ENCODE measurements around the gene RNF6. TPM values are rescaled to one million over a fixed set of nuclear protein-coding genes. Genes with fewer than 3 reads are reported as not detected.

The RNF6 gene
- total and polyA plus RNA-seq, 2 donors from 2014 or later = 11.4 to 29.0 TPM

DNA sequence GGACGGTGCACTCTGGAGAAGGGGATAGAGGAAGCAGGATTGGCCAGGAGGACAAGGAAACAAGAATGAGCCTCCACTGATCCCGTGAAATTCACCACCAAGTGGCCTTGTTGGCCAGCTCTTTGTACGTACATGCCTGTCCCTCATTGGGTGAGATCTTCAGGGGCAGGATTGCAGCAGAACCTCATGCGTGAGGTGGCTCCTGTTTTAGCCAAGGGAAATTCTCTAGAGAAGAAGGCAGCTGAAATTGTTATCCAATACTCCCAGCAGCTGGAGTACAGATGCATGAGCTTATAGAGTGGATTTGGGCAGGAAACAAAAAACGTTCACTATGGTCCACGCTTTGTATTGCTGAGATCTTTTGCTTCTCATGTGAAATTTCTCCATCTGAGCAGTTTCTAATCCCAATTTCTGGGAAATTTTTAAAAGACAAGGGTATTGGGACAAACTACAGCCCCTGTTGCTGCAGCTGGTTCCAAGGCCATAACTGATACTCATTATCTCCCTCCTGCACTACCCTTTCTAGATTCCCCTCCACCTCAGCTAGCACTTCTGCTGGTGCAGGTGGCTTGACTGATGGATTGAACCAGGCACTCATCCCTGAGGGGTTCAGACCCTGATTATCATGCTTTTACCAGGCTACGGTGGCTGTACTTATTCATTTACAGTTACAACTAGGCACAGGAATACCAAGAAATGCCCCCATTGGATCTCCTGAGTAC, 3.9 kb upstream of the RNF6 start:
- no peak overlapping the region for H3K27ac ChIP-seq (ENCODE audit: low read depth in 2 of 2, low read length in 2 of 2)
- FAIRE-seq (no peak), DNase-seq (no peak)
- intact Hi-C loops (cut with DNase I) = no loop called here
- TF ChIP-seq, protein P1, sequence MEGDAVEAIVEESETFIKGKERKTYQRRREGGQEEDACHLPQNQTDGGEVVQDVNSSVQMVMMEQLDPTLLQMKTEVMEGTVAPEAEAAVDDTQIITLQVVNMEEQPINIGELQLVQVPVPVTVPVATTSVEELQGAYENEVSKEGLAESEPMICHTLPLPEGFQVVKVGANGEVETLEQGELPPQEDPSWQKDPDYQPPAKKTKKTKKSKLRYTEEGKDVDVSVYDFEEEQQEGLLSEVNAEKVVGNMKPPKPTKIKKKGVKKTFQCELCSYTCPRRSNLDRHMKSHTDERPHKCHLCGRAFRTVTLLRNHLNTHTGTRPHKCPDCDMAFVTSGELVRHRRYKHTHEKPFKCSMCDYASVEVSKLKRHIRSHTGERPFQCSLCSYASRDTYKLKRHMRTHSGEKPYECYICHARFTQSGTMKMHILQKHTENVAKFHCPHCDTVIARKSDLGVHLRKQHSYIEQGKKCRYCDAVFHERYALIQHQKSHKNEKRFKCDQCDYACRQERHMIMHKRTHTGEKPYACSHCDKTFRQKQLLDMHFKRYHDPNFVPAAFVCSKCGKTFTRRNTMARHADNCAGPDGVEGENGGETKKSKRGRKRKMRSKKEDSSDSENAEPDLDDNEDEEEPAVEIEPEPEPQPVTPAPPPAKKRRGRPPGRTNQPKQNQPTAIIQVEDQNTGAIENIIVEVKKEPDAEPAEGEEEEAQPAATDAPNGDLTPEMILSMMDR (IDR thresholded peaks at IDR 0.05; ENCODE audit: borderline replicate concordance, extremely low read depth, insufficient read depth) = no peak
- no peaks in the 10 kb centered on the region for H3K27me3 ChIP-seq (ENCODE audit: control insufficient read depth, insufficient read depth, low read length)
- no peaks in the 10 kb centered on the region for H3K36me3 ChIP-seq (ENCODE audit: control insufficient read depth in 2 of 3, insufficient read depth in 3 of 3, low read length in 3 of 3)
- peaks cover 0 to 4% (median 0%) of the 10 kb centered on the region in 3 donors for H3K4me1 ChIP-seq (ENCODE audit: control insufficient read depth in 2 of 3, insufficient read depth in 2 of 3, low read depth in 1 of 3, low read length in 3 of 3)
- H3K9ac ChIP-seq (ENCODE audit: low read length in 3 of 3) = no peak overlapping the region
- no peaks in the 10 kb centered on the region for H3K9me3 ChIP-seq (ENCODE audit: control insufficient read depth in 2 of 3, insufficient read depth in 1 of 3, low read length in 3 of 3)
- no peak overlapping the region for H3K4me3 ChIP-seq (ENCODE audit: low read length in 3 of 3)

DNA sequence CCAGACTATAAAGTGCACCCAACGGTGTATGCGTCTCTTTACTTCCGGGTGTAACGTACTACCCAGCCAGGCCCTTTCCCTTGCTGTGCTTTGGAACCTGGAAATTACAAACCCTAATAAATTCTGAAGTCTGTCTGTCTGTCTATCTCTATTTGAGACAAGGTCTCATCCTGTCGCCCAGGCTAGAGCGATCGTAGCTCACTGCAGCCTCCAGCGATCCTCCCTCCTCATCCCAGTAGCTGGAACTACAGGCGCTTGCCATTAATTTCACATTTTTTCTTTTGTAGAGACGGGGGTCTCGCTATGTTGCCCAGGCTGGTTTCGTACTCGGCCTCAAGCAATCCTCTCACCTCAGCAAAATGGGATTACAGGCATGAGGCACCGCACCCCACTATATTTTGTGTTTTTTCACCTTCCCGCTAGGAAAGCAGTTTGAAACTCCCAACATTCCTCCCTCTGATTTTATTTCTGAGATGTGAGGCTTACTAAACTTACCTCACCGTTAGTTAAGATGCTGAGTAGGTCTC, 469 bp upstream of the RNF6 start:
- H3K4me1 ChIP-seq (ENCODE audit: control insufficient read depth in 2 of 3, insufficient read depth in 2 of 3, low read depth in 1 of 3, low read length in 3 of 3) = peaks cover 5 to 8% (median 5%) of the 10 kb centered on the region in 3 donors
- H3K36me3 ChIP-seq (ENCODE audit: control insufficient read depth in 2 of 3, insufficient read depth in 3 of 3, low read length in 3 of 3) = peaks cover 4 to 18% (median 14%) of the 10 kb centered on the region in 3 donors
- H3K9ac ChIP-seq (ENCODE audit: low read length in 3 of 3) = peak overlapping the region; percentile 88 to 94 (median 92)
- H3K27me3 ChIP-seq (ENCODE audit: control insufficient read depth, insufficient read depth, low read length) = no peaks in the 10 kb centered on the region
- H3K27ac ChIP-seq (ENCODE audit: low read depth in 2 of 2, low read length in 2 of 2) = peak overlapping the region; percentile 92 to 97
- H3K9me3 ChIP-seq (ENCODE audit: control insufficient read depth in 2 of 3, insufficient read depth in 1 of 3, low read length in 3 of 3) = no peaks in the 10 kb centered on the region
- FAIRE-seq (no peak), DNase-seq (no peak)
- peak overlapping the region; percentile 86 to 96 (median 94) for H3K4me3 ChIP-seq (ENCODE audit: low read length in 3 of 3)
- TF ChIP-seq, protein P1 (IDR thresholded peaks at IDR 0.05; ENCODE audit: borderline replicate concordance, extremely low read depth, insufficient read depth) = no peak
- intact Hi-C loops (cut with DNase I) = no loop called here

DNA sequence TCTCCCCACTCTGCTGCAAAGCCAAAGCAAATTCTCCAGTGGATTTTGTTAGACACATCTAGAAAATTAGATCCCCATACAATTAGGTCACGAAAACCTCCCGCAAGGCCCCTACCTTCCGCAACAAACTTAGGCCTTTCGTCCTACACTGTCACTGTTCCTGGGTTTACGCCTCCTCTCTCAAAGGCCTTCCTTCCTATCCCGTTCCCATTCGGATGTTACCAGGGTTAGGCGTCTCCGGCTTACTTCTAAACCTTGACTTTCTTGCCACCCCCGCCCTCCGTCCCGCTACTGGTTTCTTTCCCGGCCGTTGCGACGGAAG, 754 bp downstream of the RNF6 start:
- TF ChIP-seq, protein P1 (IDR thresholded peaks at IDR 0.05; ENCODE audit: borderline replicate concordance, extremely low read depth, insufficient read depth) = no peak
- peaks cover 5 to 8% (median 5%) of the 10 kb centered on the region in 3 donors for H3K4me1 ChIP-seq (ENCODE audit: control insufficient read depth in 2 of 3, insufficient read depth in 2 of 3, low read depth in 1 of 3, low read length in 3 of 3)
- intact Hi-C loops (cut with DNase I) = no loop called here
- no peaks in the 10 kb centered on the region for H3K27me3 ChIP-seq (ENCODE audit: control insufficient read depth, insufficient read depth, low read length)
- peak overlapping the region; percentile 86 to 96 (median 94) for H3K4me3 ChIP-seq (ENCODE audit: low read length in 3 of 3)
- H3K36me3 ChIP-seq (ENCODE audit: control insufficient read depth in 2 of 3, insufficient read depth in 3 of 3, low read length in 3 of 3) = peaks cover 9 to 25% (median 19%) of the 10 kb centered on the region in 3 donors
- no peak for DNase-seq
- H3K9me3 ChIP-seq (ENCODE audit: control insufficient read depth in 2 of 3, insufficient read depth in 1 of 3, low read length in 3 of 3) = no peaks in the 10 kb centered on the region
- H3K9ac ChIP-seq (ENCODE audit: low read length in 3 of 3) = peak overlapping the region; percentile 85 to 92 (median 88)
- no peak for FAIRE-seq
- H3K27ac ChIP-seq (ENCODE audit: low read depth in 2 of 2, low read length in 2 of 2) = peak overlapping the region; percentile 92 to 97

Measured in kidney (tissue), 14 donors.